Testis (tissue), 3 donors: ENCODE data around the gene VPS26B. TPM values are rescaled to one million over a fixed set of nuclear protein-coding genes. Genes with fewer than 3 reads are reported as not detected.

Experiments used
- DNase-seq: peaks from one replicate; pipeline ENCODE4 v3.0.0-alpha.2; 2019
- H3K27ac ChIP-seq, 2 donors: fragments of 200-600 bp; sonication (generic); one replicate each; pipeline ENCODE4 v1.5.1; 2019
- H3K27me3 ChIP-seq: fragments of 200-600 bp; sonication (generic); one replicate; pipeline ENCODE4 v1.5.1; 2019
- H3K36me3 ChIP-seq: fragments of 200-600 bp; sonication (generic); one replicate; pipeline ENCODE4 v1.5.1; 2017; ENCODE audit warnings: low read depth; ENCODE audit errors: missing control alignments
- H3K4me1 ChIP-seq: fragments of 200-600 bp; sonication (generic); one replicate; pipeline ENCODE4 v1.5.1; 2019
- H3K4me3 ChIP-seq, 2 donors: fragments of 200-600 bp; sonication (generic); one replicate each; pipeline ENCODE4 v1.5.1; 2017 to 2019
- H3K9me3 ChIP-seq: fragments of 200-600 bp; sonication (generic); one replicate; pipeline ENCODE4 v1.5.1; 2017
- POLR2A ChIP-seq: fragments of 450-650 bp; IDR thresholded peaks from one replicate; pipeline ENCODE4 v1.6.1; 2017; ENCODE audit warnings: antibody characterized with exemption, mild to moderate bottlenecking, moderate library complexity
- WGBS, 2 donors: methylation state at CpG; one replicate each; pipeline ENCODE4 v1.1.5; 2018; 5-methylcytosine and 5-hydroxymethylcytosine counted together
- intact Hi-C: fragments of 100-400 bp; cut with DNase I; formaldehyde crosslinking; loops from one replicate; pipeline ENCODE4 v1.15.1; 2023; ENCODE audit warnings: low total_unique reads
- polyA plus RNA-seq: library from polyadenylated mRNA; stranded (reverse); fragments of 350-450 nt; fragmentation: Illumina TruSeq; extraction: RNeasy Lipid Tissue Mini Kit (QIAGEN cat#74804); gene quantifications from one replicate; pipeline ENCODE4 v1.2.3, GENCODE V29; 2014; ENCODE audit warnings: low read depth, low replicate concordance; ENCODE audit not compliant: insufficient read depth
- total RNA-seq, 2 donors: library from RNA; depleted of rRNA; stranded (reverse); fragments of >200 nt; gene quantifications; one replicate each; pipeline ENCODE4 v1.2.3, GENCODE V29; 2016
- TF ChIP-seq, protein P1 (sequence below), 3 experiments: fragments of 450-650 bp in 2 of 3; fragments of 200-600 bp in 1 of 3; sonication (generic) in 1 of 3; IDR thresholded peaks; one replicate each; pipeline ENCODE4 v1.5.1; 2016 to 2019; ENCODE audit warnings: antibody characterized with exemption in 3 of 3, mild to moderate bottlenecking in 2 of 3, moderate library complexity in 1 of 3

Gene VPS26B
- total and polyA plus RNA-seq, 3 donors from 2014 or later: 54.2 to 84.1 (median 74.0) TPM

DNA sequence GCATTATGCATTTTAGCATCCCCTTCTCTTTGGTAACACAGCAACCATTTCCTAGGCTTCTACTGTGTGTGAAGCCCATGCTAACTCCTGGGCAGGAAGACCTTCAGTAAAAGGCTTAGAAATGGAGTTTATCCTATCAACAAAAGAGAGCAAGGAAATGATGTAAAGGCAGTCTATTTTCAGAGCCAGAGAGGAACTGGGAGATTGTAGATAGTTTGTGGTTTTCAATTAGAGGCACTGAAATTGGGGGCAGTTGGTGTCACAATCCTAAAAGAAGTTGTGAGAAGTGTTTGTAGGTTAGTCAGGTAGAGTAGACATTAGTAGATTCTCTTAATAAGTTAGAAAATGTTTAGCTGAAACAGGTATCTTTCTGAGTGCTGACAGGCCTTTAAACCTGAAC lies 36.0 kb downstream of the VPS26B start:
- TF ChIP-seq, protein P1, sequence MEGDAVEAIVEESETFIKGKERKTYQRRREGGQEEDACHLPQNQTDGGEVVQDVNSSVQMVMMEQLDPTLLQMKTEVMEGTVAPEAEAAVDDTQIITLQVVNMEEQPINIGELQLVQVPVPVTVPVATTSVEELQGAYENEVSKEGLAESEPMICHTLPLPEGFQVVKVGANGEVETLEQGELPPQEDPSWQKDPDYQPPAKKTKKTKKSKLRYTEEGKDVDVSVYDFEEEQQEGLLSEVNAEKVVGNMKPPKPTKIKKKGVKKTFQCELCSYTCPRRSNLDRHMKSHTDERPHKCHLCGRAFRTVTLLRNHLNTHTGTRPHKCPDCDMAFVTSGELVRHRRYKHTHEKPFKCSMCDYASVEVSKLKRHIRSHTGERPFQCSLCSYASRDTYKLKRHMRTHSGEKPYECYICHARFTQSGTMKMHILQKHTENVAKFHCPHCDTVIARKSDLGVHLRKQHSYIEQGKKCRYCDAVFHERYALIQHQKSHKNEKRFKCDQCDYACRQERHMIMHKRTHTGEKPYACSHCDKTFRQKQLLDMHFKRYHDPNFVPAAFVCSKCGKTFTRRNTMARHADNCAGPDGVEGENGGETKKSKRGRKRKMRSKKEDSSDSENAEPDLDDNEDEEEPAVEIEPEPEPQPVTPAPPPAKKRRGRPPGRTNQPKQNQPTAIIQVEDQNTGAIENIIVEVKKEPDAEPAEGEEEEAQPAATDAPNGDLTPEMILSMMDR (IDR thresholded peaks at IDR 0.05): no peak
- TF ChIP-seq POLR2A: no peak
- Histone ChIP-seq H3K36me3 (no peaks in the 10 kb centered on the region), H3K27ac (no peak overlapping the region), H3K4me1 (no peaks in the 10 kb centered on the region), H3K4me3 (no peak overlapping the region), H3K9me3 (no peaks in the 10 kb centered on the region), H3K27me3 (no peaks in the 10 kb centered on the region)
- DNase-seq: no peak
- intact Hi-C loops: no loop called here

DNA sequence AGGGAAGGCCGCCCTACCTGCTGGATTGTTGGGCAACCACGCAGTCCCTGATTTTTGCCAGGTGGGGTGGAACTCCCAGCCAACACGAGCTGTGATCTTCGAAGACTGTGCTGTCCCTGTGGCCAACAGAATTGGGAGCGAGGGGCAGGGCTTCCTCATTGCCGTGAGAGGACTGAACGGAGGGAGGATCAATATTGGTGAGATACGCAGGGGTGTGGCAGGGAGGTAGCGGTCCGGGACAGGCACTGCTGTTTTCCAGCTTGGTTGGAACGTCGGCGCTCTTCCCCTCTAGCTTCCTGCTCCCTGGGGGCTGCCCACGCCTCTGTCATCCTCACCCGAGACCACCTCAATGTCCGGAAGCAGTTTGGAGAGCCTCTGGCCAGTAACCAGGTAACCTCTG lies 36.5 kb downstream of the VPS26B start:
- no peak overlapping the region for H3K27ac ChIP-seq
- H3K27me3 ChIP-seq: no peaks in the 10 kb centered on the region
- H3K4me1 ChIP-seq: no peaks in the 10 kb centered on the region
- intact Hi-C loops: no loop called here
- no peak for TF ChIP-seq POLR2A
- TF ChIP-seq, protein P1 (IDR thresholded peaks at IDR 0.05): no peak
- H3K36me3 ChIP-seq: no peaks in the 10 kb centered on the region
- WGBS, 2 donors: 86 to 89% methylated on average over 15 to 16 of the region's 16 CpGs
- no peak for DNase-seq
- H3K4me3 ChIP-seq: no peak overlapping the region
- H3K9me3 ChIP-seq: no peaks in the 10 kb centered on the region

DNA sequence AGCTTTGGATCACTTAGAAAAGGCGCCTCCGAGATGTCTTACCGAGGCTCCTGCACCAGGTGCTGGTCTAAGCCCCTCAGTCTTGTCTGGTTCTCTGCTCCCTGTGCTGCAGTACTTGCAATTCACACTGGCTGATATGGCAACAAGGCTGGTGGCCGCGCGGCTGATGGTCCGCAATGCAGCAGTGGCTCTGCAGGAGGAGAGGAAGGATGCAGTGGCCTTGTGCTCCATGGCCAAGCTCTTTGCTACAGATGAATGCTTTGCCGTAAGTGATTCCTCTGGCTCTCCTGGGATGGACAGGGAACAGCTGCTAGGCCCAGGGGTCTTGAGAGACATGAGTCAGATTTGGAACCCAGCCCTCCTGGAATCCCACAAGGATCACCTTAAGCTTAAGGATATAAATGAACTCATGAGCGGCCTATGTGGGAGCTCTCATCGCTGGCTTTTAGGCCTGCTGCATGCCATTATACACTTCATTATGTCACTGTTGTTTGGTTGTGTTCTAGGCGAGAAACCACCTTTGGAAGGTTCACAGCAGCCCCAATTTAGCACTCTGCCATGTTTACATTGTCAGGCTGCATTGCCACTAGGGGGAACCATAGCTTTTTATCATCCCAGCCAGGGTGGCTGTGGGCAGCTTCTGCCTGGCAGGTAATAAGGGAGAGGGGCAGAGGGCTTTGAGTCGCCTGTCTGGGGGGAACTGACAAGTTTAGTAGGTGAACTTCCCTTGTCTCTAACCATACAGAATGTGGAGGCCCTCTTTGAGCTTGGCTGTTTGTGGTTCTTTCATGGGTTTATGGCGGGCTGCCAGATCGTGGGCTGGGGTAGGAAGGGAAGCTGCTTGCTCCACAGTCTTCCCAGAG lies 37.4 kb downstream of the VPS26B start:
- no peak for TF ChIP-seq POLR2A
- TF ChIP-seq, protein P1 (IDR thresholded peaks at IDR 0.05): peak in 1 of 3 experiments; percentile 30
- intact Hi-C loops: no loop called here
- WGBS, 2 donors: 93 to 95% methylated on average over 13 to 14 of the region's 14 CpGs
- no peaks in the 10 kb centered on the region for H3K27me3 ChIP-seq
- no peaks in the 10 kb centered on the region for H3K4me1 ChIP-seq
- no peaks in the 10 kb centered on the region for H3K9me3 ChIP-seq
- H3K36me3 ChIP-seq: no peaks in the 10 kb centered on the region
- no peak overlapping the region for H3K4me3 ChIP-seq
- no peak overlapping the region for H3K27ac ChIP-seq
- DNase-seq: peak; percentile 36

DNA sequence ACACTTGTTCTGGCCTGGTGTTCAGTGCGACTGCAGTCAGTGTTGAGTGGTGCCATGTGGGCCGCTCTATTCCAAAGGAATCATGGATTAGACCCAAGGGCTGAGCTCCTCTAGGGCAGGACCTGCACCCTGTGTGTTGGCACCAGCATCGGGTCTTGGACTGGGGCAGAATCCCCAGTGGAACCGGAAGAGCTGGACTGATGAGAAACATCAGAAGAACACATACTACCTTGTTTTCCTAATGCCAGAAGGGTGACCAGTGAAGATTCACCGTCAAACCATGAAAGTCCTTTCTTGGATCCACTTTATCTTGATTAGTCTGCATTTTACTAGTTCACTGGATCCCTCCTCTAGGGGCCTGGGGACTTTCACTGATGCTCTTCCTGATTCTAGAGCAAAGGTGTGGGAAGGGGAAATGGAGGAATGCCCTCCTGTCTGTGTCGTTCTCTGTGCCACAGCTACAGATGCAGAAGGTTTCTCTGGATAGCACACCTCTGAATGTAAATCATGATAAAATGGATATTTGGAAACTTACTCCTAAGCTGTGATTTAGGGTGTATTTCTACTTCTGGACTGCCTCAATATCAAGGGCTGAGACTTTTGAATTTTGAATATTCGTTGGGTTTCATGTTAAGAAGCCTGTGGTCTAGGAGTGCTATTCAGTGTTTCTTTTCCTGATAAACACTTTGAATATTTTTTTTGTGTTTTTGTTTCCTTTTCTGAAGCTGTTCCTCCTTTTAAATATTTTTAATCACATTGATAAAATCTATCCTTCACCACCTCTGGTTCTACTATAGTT lies 40.7 kb downstream of the VPS26B start:
- WGBS, 2 donors: 88 to 96% methylated on average over 6 to 7 of the region's 7 CpGs
- no peak overlapping the region for H3K4me3 ChIP-seq
- intact Hi-C loops: no loop called here
- no peaks in the 10 kb centered on the region for H3K27me3 ChIP-seq
- H3K4me1 ChIP-seq: no peaks in the 10 kb centered on the region
- TF ChIP-seq POLR2A: no peak
- TF ChIP-seq, protein P1 (IDR thresholded peaks at IDR 0.05): no peak
- no peaks in the 10 kb centered on the region for H3K36me3 ChIP-seq
- H3K27ac ChIP-seq: no peak overlapping the region
- no peaks in the 10 kb centered on the region for H3K9me3 ChIP-seq
- DNase-seq: no peak
